H9 (cell line): ENCODE data around the gene FAM107A. TPM values are rescaled to one million over a fixed set of nuclear protein-coding genes. Genes with fewer than 3 reads are reported as not detected.

Experiments used
- DNase-seq: peaks from one replicate; pipeline ENCODE4 v3.0.0-alpha.2; 2017
- H2AFZ ChIP-seq: one replicate; pipeline ENCODE4 v1.6.1; 2013; ENCODE audit warnings: mild to moderate bottlenecking, low read length, control low read depth, moderate library complexity
- H2AK5ac ChIP-seq: 2 replicates; pipeline ENCODE4 v1.6.1; 2013; ENCODE audit warnings: low read length, control low read depth, mixed read lengths; ENCODE audit not compliant: insufficient read length
- H2BK120ac ChIP-seq: one replicate; pipeline ENCODE4 v1.6.1; 2013; ENCODE audit warnings: low read depth, mild to moderate bottlenecking, low read length, control low read depth, inconsistent platforms; ENCODE audit not compliant: poor library complexity, severe bottlenecking
- H2BK12ac ChIP-seq: 2 replicates; pipeline ENCODE4 v1.6.1; 2013; ENCODE audit warnings: low read length, control low read depth, mixed read lengths, low read depth; ENCODE audit not compliant: insufficient read length
- H2BK15ac ChIP-seq: 2 replicates; pipeline ENCODE4 v1.6.1; 2013; ENCODE audit warnings: low read depth, low read length, control low read depth
- H2BK20ac ChIP-seq: one replicate; pipeline ENCODE4 v1.6.1; 2013; ENCODE audit warnings: low read depth, mild to moderate bottlenecking, low read length, control low read depth, inconsistent platforms; ENCODE audit not compliant: poor library complexity, severe bottlenecking
- H2BK5ac ChIP-seq: 2 replicates; pipeline ENCODE4 v1.6.1; 2013; ENCODE audit warnings: low read length, control low read depth, mixed read lengths; ENCODE audit not compliant: insufficient read length
- H3K14ac ChIP-seq: 2 replicates; pipeline ENCODE4 v1.6.1; 2013; ENCODE audit warnings: low read length, control low read depth; ENCODE audit not compliant: insufficient read depth
- H3K18ac ChIP-seq: 2 replicates; pipeline ENCODE4 v1.6.1; 2013; ENCODE audit warnings: low read depth, mild to moderate bottlenecking, mixed read lengths, low read length, control low read depth; ENCODE audit not compliant: insufficient read length
- H3K23ac ChIP-seq: 2 replicates; pipeline ENCODE4 v1.6.1; 2013; ENCODE audit warnings: low read length, control low read depth, mixed read lengths, low read depth; ENCODE audit not compliant: insufficient read length
- H3K23me2 ChIP-seq: 2 replicates; pipeline ENCODE4 v1.6.1; 2013; ENCODE audit warnings: low read depth, mild to moderate bottlenecking, mixed read lengths, low read length, control low read depth; ENCODE audit not compliant: insufficient read length, poor library complexity, severe bottlenecking
- H3K27ac ChIP-seq: 2 replicates; pipeline ENCODE4 v1.5.1; 2013; ENCODE audit warnings: low read length, control low read depth, mixed read lengths, low read depth; ENCODE audit not compliant: insufficient read length
- H3K27me3 ChIP-seq: 2 replicates; pipeline ENCODE4 v1.6.1; 2013; ENCODE audit warnings: low read length, control low read depth, inconsistent platforms; ENCODE audit not compliant: insufficient read depth
- H3K4ac ChIP-seq: 2 replicates; pipeline ENCODE4 v1.6.1; 2013; ENCODE audit warnings: low read depth, mild to moderate bottlenecking, control low read depth, inconsistent platforms, low read length, moderate library complexity
- H3K4me1 ChIP-seq: 2 replicates; pipeline ENCODE4 v1.6.1; 2013; ENCODE audit warnings: low read length, control low read depth, inconsistent platforms; ENCODE audit not compliant: insufficient read depth
- H3K4me2 ChIP-seq: 2 replicates; pipeline ENCODE4 v1.6.1; 2013; ENCODE audit warnings: low read length, control low read depth, mixed read lengths; ENCODE audit not compliant: insufficient read length, insufficient read depth
- H3K56ac ChIP-seq: 2 replicates; pipeline ENCODE4 v1.6.1; 2013; ENCODE audit warnings: low read depth, mild to moderate bottlenecking, mixed read lengths, low read length, control low read depth; ENCODE audit not compliant: insufficient read length
- H3K79me1 ChIP-seq: 2 replicates; pipeline ENCODE4 v1.6.1; 2013; ENCODE audit warnings: low read depth, mild to moderate bottlenecking, moderate library complexity, low read length, control low read depth, inconsistent platforms; ENCODE audit not compliant: insufficient read depth, poor library complexity, severe bottlenecking
- H3K79me2 ChIP-seq: 2 replicates; pipeline ENCODE4 v1.6.1; 2013; ENCODE audit warnings: low read length, control low read depth, inconsistent platforms; ENCODE audit not compliant: insufficient read depth
- H3K9ac ChIP-seq: 2 replicates; pipeline ENCODE4 v1.6.1; 2013; ENCODE audit warnings: low read length, control low read depth, mixed read lengths; ENCODE audit not compliant: insufficient read length; ENCODE audit errors: extremely low read depth
- H3K9me3 ChIP-seq: one replicate; pipeline ENCODE4 v1.6.1; 2013; ENCODE audit warnings: low read depth, low read length, inconsistent platforms; ENCODE audit not compliant: control insufficient read depth
- H3T11ph ChIP-seq: one replicate; pipeline ENCODE4 v1.6.1; 2013; ENCODE audit warnings: mild to moderate bottlenecking, low read length, control low read depth, inconsistent platforms
- H4K20me1 ChIP-seq: one replicate; pipeline ENCODE4 v1.6.1; 2013; ENCODE audit not compliant: control insufficient read depth, insufficient read length, insufficient read depth
- H4K5ac ChIP-seq: 2 replicates; pipeline ENCODE4 v1.6.1; 2013; ENCODE audit warnings: low read depth, mild to moderate bottlenecking, mixed read lengths, low read length, control low read depth; ENCODE audit not compliant: insufficient read length
- H4K8ac ChIP-seq: replicated peaks from 2 replicates; pipeline ENCODE4 v1.6.1; 2013; ENCODE audit warnings: low read length, control low read depth, mixed read lengths, low read depth; ENCODE audit not compliant: insufficient read length
- H4K91ac ChIP-seq: 2 replicates; pipeline ENCODE4 v1.6.1; 2013; ENCODE audit warnings: low read depth, mild to moderate bottlenecking, moderate library complexity, mixed read lengths, low read length, control low read depth; ENCODE audit not compliant: insufficient read length
- H3K27ac Mint-ChIP-seq, 3 experiments: 2 replicates in 2 of 3; 3 replicates in 1 of 3; pipeline ENCODE4 v1.8.0; 2020 to 2021; ENCODE audit warnings: mixed read lengths in 3 of 3, mild to moderate bottlenecking in 1 of 3, moderate library complexity in 1 of 3
- H3K27me3 Mint-ChIP-seq: 2 replicates; pipeline ENCODE4 v1.8.0; 2021; ENCODE audit warnings: low read depth, mild to moderate bottlenecking, moderate library complexity, mixed read lengths
- H3K36me3 Mint-ChIP-seq, 3 experiments: 2 replicates in 2 of 3; 3 replicates in 1 of 3; pipeline ENCODE4 v1.8.0; 2020 to 2021; ENCODE audit warnings: low read depth in 3 of 3, mixed read lengths in 3 of 3; ENCODE audit not compliant: insufficient read depth in 1 of 3
- H3K4me1 Mint-ChIP-seq, 2 experiments: 2 replicates each; pipeline ENCODE4 v1.8.0; 2020; ENCODE audit warnings: mixed read lengths in 2 of 2
- H3K4me3 Mint-ChIP-seq, 2 experiments: 2 replicates in 1 of 2; 3 replicates in 1 of 2; pipeline ENCODE4 v1.8.0; 2020 to 2021; ENCODE audit warnings: mild to moderate bottlenecking in 2 of 2, mixed read lengths in 2 of 2, moderate library complexity in 1 of 2
- H3K9me3 Mint-ChIP-seq, 2 experiments: 2 replicates in 1 of 2; 3 replicates in 1 of 2; pipeline ENCODE4 v1.8.0; 2020; ENCODE audit warnings: mild to moderate bottlenecking in 2 of 2, mixed read lengths in 2 of 2, moderate library complexity in 1 of 2
- CTCF ChIP-seq: fragments of 200-600 bp; sonication (generic); conservative IDR thresholded peaks from 3 replicates; pipeline ENCODE4 v1.8.0; 2021; ENCODE audit warnings: antibody characterized with exemption, mild to moderate bottlenecking
- WGBS: extraction: QIAGEN DNeasy Blood & Tissue Kit; methylation state at CpG from one replicate; pipeline ENCODE4 v1.1.7; 2013; ENCODE audit warnings: missing lambda C conversion rate, low lambda C conversion rate, mixed read lengths; ENCODE audit not compliant: insufficient read length; ENCODE audit errors: extremely low coverage; 5-methylcytosine and 5-hydroxymethylcytosine counted together
- total RNA-seq: library from RNA; stranded (reverse); gene quantifications from 2 replicates; pipeline ENCODE4 v1.2.1, GENCODE V29; 2021

Gene FAM107A
- total RNA-seq, 1 experiment from 2014 or later = 0.11 TPM

GRCh38 chr3:58514405-58514804 lies 62.8 kb downstream of the FAM107A start:
- H3K4me3 Mint-ChIP-seq = no peak overlapping the region
- H3K9me3 ChIP-seq = no peaks in the 10 kb centered on the region
- no peak overlapping the region for H3K14ac ChIP-seq
- H2BK5ac ChIP-seq = no peak overlapping the region
- H2AK5ac ChIP-seq = no peak overlapping the region
- no peak for DNase-seq
- H3K27ac ChIP-seq = no peak overlapping the region
- no peak overlapping the region for H4K91ac ChIP-seq
- H3K27me3 Mint-ChIP-seq = no peaks in the 10 kb centered on the region; the same call in 1 of the 2 replicates
- no peak overlapping the region for H2AFZ ChIP-seq
- no peak overlapping the region for H3K9ac ChIP-seq
- no peak for TF ChIP-seq CTCF
- no peaks in the 10 kb centered on the region for H3K27me3 ChIP-seq
- no peaks in the 10 kb centered on the region for H3K79me2 ChIP-seq
- H3K23ac ChIP-seq = no peak overlapping the region
- no peak overlapping the region for H2BK15ac ChIP-seq
- no peaks in the 10 kb centered on the region for H3K36me3 Mint-ChIP-seq
- no CpG with 5 or more reads among the region's 3 CpGs for WGBS
- no peak overlapping the region for H3K18ac ChIP-seq
- no peak overlapping the region for H2BK12ac ChIP-seq
- H3K27ac Mint-ChIP-seq = no peak overlapping the region
- no peaks in the 10 kb centered on the region for H3K4me1 ChIP-seq
- no peak overlapping the region for H2BK120ac ChIP-seq
- H4K8ac ChIP-seq = no peak overlapping the region
- H3T11ph ChIP-seq = no peak overlapping the region
- H3K4me2 ChIP-seq = no peak overlapping the region
- no peaks in the 10 kb centered on the region for H3K79me1 ChIP-seq
- no peak overlapping the region for H2BK20ac ChIP-seq
- H3K4ac ChIP-seq = no peak overlapping the region
- H4K20me1 ChIP-seq = no peaks in the 10 kb centered on the region
- peaks cover 8 to 11% of the 10 kb centered on the region in 2 experiments for H3K4me1 Mint-ChIP-seq
- H4K5ac ChIP-seq = no peak overlapping the region
- H3K9me3 Mint-ChIP-seq = no peaks in the 10 kb centered on the region
- no peaks in the 10 kb centered on the region for H3K23me2 ChIP-seq
- H3K56ac ChIP-seq = no peak overlapping the region

Other genes with a start within 250 kb of the FAM107A start
- gene PXK, start 244.5 kb downstream of the FAM107A start, total RNA-seq = 3.3 and 3.4 TPM in 2 replicates
- gene PDHB, start 143.6 kb downstream of the FAM107A start, total RNA-seq = 131 and 132 TPM in 2 replicates
- gene KCTD6, start 85.3 kb downstream of the FAM107A start, total RNA-seq = 14.2 and 15.7 TPM in 2 replicates
- gene ACOX2, start 40.2 kb downstream of the FAM107A start, total RNA-seq = 0.85 and 1.6 TPM in 2 replicates
- gene FAM3D, start 89.4 kb upstream of the FAM107A start, total RNA-seq = not detected in 2 replicates